Measurements from ENCODE around the gene CTXN1.
"Not testable (repeated sequence)": the region's sequence is repeated elsewhere in the genome, so short reads cannot be mapped to it uniquely, and the experiment has no call there.

CTXN1 gene

DNA sequence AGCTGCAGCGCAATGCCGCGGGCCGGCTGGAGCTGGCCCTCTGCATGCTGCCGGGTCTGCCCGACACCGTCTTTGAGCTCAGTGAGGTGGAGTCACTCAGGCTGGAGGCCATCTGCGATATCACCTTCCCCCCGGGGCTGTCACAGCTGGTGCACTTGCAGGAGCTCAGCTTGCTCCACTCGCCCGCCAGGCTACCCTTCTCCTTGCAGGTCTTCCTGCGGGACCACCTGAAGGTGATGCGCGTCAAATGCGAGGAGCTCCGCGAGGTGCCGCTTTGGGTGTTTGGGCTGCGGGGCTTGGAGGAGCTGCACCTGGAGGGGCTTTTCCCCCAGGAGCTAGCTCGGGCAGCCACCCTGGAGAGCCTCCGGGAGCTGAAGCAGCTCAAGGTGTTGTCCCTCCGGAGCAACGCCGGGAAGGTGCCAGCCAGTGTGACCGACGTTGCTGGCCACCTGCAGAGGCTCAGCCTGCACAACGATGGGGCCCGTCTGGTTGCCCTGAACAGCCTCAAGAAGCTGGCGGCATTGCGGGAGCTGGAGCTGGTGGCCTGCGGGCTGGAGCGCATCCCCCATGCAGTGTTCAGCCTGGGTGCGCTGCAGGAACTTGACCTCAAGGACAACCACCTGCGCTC, 26.1 kb downstream of the CTXN1 start:
- no peak for DNase-seq (ENCODE audit: low read depth)

DNA sequence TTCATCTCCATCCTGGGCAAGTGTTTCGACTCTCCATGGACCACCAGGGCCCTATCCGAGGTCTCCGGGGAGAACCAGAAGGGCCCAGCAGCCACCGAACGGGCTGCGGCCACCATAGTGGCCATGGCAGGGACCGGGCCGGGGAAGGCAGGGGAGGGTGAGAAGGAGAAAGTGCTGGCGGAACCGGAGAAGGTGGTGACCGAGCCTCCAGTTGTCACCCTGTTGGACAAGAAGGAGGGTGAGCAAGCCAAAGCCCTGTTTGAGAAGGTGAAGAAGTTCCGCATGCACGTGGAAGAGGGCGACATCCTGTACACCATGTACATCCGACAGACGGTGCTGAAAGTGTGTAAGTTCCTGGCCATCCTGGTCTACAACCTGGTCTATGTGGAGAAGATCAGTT, 27.0 kb downstream of the CTXN1 start:
- no peak for DNase-seq (ENCODE audit: low read depth)

DNA sequence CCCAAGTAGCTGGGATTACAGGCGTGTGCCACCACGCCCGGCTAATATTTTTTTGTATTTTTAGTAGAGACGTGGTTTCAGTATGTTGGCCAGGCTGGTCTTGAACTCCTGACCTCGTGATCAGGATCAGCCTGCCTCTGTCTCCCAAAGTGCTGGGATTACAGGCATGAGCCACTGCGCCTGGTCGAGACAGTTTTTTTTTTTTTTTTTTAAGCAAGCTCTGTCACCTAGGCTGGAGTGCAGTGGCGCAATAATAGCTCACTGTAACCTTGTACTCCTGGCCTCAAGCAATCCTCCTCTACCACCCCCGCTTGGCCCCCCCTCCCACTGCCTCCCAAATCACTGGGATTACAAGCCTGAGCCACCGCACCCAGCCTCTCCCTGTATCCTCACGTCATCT, 28.6 kb downstream of the CTXN1 start:
- DNase-seq (ENCODE audit: low read depth): no peak

DNA sequence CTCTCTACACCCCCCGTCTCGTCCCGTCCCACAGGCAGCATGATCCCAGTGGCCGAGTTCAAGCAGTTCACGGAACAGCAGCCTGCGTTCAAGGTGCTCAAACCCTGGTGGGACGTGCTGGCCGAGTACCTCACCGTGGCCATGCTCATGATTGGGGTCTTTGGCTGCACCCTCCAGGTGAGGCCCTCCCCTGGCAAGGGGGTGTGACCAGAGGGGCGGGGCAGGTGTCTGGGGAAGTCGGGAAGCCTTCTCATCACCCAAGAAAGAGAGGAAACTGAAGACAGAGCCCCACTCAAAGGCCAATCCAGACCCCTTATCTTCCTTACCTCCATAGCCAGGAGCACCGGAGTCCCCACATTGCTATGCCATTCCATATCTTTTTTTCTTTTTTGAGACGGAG, 30.4 kb downstream of the CTXN1 start:
- DNase-seq (ENCODE audit: low read depth): no peak

DNA sequence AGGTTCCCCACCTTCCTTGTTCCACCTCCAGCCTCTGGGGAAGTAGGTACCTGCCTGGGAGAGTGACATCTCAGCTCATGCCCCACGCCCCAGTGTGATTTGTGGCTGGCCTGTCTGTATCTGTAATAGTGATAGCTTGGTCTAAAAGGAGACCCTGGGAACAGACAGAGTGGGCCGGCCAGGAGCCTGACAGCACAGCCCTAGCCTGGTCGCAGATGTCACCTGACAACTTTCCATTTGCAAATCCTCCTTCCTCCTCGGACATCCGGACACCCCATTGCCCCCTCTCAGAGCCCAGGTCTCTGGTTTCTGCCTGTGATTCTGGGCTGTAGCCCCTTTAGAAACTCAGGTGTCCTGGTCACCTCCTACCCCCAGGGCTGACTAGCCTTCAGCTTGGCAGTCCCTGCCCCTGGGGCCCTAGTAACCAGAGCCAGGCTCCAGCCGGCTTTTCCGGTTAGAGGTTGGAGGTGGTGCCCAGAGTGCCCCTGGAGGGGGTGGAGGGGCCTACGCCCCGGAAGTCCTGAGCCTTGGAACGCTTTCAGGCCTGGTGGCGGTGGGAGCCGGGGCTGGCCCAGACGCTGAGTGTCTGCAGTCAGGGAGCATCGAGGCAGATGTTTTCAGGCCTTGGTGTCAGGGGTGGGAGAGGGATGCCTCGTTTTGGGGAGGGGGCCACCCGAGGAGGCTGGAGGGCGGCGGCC, 31.2 kb downstream of the CTXN1 start:
- DNase-seq (ENCODE audit: low read depth): no peak

DNA sequence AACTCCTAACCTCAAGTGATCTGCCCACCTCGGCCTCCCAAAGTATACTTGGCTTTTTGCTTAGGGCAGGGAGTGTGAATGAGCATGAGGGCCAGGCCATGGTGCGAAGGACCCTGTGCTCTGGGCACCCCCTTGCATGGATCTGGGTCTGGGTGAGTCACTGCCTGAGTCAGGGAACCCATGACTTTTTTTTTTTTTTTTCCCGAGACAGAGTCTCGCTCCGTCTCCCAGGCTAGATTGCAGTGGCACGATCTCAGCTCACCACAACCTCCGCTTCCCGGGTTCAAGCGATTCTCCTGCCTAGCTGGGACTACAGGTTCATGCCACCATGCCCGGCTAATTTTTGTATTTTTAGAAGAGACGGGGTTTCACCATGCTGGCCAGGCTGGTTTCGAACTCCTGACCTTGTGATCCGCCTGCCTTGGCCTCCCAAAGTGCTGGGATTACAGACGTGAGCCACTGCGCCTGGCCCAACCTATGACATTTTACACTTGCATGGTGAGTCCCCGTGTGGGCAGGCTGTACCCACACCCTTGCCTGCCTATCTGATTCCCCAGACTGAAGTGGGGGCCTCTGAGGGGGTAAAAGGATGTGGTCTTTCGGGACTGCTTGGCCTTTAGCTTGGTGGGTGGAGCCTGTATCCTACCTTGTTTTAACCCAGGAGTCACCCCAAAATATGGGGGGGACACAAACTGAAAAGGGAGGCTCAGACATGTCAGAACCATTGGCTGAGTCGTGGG, 32.4 kb downstream of the CTXN1 start:
- DNase-seq (ENCODE audit: low read depth): not testable (repeated sequence)

DNA sequence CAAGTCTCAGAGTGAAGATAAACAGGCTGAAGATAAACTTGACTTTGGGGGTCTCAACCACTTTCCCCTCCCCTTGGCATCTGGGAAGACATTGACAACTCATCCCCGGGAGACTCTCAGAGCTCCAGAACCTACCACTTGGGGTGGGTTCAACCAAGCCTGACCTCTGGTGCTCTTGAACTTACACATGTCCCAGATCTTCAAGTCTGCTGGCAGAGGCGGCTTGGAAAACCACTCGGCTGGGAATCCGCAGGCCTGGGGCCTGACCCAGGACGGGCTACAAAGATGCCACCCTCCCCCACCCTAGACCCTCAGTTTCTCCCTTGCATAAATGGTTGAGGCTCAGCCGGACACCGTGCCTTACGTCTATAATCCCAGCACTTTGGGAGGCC, 37.1 kb downstream of the CTXN1 start:
- no peak for DNase-seq (ENCODE audit: low read depth)

DNA sequence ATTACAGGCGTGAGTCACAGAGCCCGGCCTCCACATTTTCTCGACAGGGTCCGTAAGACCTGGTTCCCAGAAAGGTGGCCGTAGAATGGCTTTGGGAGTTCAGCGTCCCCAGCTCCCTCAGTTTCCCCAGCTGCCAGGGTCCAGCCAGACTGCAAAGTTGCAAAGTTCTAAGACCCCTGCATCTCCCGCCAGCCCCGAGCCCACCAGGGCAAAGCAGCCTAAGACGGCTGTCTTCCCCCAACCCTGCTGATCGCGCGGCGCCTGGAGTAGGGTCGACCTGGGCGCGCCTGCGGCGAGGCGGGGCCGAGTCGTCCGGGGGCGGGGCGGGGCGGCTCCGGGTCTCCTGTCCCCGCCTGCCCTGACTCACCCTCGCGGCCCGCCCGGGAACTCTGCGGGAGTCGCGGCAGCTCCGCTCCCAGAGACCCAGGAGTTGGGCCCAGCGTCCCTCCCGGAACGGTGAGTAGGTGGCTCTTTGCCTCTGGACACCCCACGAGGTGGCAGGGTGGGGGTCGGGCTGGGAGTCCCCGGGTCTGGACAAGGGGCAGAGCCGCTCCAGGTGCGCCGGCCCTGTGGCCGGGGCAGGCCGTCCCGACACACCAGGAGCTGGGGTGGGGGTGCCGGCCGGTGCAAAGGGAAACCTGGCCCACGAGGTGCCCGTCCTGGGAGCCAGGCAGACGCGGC, 37.6 kb downstream of the CTXN1 start, which contains the start of gene LRRC8E:
Gene LRRC8E (plus strand): TSS at position 366 of the 681 bp plus-strand sequence. CDS start 7,094 bp downstream, outside the sequence.
- DNase-seq (ENCODE audit: low read depth): no peak

DNA sequence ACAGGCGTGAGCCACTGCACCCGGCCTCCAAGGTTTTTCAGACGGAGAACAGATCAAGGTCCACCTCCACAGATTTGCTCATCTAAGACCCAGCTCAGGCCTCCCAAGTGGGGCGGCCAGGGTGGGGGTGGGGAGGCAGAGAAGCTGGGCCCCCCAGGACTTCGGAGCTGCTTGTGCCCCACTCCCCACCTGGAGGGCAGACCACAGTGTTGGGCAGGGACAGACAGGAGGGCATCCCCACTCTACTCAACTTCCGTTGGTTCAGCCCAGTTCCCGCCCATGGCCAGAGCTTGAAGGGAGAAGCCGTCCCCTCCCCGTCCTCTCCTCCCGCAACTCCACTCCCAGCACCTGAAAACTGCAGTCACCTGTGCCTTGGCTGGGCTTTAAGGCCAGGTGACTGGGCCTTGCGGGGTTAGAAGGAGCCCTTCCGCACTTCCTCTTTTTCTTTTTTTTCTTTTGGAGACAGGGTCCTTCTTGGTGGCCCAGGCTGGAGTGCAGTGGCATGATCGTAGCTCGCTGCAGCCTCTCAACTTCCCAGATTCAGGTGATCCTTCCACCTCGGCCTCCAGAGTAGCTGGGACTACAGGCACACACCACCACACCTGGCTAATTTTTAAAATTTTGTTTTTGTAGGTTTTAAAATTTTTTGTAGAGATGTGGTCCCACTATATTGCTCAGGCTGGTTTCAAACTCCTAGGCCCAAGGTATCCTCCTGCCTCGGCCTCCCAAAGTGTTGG, 38.4 kb downstream of the CTXN1 start:
- no peak for DNase-seq (ENCODE audit: low read depth)

DNA sequence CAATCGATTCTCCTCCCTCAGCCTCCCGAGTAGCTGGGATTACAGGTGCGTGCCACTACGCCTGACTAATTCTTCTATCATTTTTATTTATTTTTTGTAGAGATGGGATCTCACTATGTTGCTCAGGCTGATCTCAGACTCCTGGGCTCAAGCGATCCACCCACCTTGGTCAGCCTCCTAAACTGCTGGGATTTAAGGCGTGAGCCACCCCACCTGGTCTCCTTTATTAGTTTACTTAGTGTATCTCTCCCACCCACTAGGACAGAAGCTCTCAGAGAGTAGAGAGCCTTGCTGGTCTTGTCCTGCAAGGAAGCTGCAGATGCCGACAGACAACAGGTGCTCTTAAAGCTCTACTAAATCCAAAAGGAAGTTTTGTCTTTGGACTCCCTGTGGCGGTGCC, 40.1 kb downstream of the CTXN1 start:
- no peak for DNase-seq (ENCODE audit: low read depth)

DNA sequence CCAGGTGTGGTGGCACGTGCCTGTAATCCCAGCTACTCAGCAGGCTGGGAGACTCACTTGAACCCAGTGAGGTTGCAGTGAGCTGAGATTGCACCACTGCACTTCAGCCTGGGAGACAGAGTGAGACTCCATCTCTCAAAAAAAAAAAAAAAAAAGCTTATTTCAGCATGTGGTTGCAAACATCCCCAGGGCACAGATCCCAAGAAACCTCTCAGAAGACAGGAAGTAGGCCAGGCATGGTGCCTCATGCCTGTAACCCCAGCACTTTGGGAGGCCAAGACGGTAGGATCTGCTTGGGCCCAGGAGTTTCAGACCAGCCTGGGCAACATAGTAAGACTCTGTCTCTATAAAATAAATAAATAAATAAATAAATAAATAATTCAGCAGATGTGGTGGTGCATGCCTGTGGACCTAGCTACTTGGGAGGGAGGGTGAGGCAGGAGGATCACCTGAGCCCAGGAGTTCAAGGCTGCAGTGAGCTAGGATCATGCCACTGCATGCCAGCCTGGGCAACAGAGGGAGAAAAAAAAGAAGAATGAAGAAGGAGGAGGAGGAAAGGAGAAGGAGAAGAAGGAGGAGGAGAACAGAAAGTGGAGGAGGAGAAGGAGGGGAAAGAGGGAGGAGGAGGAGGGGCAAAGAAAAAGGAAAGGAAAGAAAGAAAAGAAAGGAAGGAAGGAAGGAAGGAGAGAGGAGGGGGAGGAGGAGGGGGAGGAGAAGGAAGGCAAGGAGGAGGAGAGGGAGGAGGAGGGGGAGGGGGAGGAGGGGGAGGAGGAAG, 42.0 kb downstream of the CTXN1 start:
- no peak for DNase-seq (ENCODE audit: low read depth)

DNA sequence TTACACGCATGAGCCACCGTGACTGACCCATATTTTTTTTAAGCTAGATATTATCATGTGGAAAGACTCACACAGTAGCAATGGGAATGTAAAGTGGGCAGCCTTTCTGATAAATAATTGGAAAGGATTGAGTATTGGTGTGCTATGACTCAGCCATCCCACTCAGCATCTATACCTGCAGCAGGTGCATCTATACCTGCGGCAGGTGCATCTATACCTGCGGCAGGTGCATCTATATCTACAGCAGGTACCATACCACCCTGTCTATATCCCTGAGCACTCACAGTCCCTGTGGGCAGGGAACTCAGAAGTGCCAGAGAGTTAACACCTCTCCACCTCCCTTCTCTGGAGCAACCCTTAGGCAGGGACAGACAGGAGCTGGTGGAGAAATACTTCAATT, 42.8 kb downstream of the CTXN1 start:
- DNase-seq (ENCODE audit: low read depth): no peak

DNA sequence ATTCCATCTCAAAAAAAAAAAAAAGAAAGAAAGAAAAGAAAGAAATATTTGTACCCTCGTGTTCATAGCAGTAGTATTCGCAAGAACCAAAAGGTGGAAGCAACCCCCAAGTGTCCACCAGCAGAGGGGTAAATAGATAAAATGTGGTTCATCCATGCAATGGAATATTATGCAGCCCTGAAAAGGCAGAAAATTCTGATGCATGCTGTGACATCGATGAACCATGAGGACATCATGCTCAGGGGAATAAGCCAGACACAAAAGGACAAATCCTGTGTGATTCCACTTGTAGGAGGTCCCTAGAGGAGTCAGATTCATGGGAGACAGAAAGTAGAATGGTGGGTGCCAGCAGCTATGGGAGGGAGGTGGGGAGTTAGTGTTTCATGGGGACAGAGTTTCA, 44.0 kb downstream of the CTXN1 start:
- DNase-seq (ENCODE audit: low read depth): no peak

DNA sequence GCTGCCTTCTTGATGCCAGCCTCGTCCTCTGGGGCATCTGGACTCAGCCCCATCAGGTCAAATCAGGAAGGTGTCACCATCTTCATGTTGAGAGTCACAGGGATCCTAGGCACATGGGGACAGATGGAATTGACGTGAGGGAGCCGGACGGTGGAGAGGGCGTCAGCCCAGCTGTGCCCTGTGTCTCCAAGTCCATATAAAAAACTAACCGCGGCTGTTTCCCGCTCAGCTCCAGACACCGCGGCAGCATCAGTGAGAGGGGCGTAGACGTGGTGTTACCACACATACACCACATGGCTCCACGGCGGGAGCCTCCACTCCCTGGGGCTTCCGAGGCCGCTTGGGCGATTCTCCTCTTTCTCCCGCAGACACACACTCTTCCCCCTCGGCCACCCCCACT, 46.1 kb downstream of the CTXN1 start:
- DNase-seq (ENCODE audit: low read depth): no peak

DNA sequence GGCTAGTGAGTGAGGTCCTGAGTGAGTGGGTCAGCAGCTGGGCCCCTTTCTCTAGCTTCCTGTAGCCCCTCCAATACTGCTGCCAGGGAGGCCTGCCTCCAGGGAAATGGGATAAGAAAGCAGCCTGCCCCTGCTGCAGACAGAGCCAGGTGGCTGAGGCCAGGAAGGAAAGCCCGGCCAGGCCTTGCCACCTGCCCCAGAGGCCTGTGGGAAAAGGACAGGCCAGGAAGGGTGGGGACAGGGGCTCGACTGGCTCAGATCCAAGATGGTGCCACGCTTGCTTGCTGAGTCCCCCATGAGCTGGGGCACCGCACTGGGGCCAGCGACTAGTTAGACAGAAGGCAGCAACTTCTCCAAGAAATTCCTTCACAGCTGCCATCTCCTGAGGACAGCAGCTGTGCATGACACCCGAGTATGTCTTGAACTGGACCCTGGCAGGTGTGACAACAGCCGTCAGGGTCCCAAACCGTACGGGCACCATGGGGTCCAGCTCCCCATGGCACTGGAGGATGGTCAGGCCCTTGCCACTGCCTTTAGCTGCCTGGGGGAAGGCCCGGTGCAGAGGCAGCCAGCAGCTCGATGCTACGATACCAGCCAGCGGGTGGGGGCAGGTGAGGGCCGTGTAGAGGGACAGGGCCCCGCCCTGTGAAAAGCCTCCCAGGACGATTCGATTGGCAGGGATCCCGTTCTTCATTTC, 46.7 kb downstream of the CTXN1 start:
- no peak for DNase-seq (ENCODE audit: low read depth)

DNA sequence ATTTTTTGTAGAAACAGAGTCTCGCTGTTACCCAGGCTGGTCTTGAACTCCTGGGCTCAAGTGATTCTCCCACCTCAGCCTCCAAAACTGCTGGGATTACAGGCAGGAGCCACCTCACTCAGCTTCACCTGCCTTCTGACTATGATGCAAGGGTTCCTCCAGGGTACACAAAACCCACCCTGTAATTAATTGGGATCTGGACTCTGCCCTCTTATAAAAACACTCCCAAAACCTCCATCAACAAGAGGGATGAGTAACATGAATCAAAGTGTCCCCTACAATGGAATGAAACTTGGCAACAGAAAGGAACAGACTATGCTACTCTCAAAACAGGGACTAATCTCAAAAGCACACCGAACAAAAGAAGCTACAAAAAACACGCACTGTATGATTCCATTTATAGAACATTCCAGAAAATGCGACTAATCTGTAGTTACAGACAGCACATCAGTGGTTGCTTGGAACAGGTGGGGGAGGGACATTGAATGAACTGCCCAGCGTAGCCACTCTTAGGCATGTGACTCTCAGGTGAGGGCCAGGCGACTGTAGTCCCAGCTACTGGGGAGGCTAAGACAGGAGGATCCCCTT, 48.6 kb downstream of the CTXN1 start:
- no peak for DNase-seq (ENCODE audit: low read depth)

DNA sequence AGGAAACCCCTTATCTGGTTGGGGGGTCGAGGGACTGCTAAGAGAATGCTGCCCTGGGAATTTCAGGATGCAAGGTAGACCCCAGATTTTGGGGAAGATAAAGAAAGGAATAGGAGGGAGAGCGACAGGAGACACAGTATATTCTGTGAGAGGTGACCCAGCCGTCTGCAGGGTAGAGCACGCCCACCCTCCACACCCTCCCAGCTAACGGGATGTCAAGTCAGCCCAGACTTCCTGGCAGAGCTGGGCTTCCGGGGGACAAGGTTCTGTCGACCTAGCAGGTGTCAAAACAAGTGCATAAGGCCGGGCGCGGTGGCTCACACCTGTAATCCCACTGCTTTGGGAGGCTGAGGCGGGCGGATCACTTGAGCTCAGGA, 51.0 kb downstream of the CTXN1 start:
- DNase-seq (ENCODE audit: low read depth): no peak

All from HS-27A (cell line).